Glomerular visceral epithelial cell (primary cell): ENCODE data around the gene KCNMA1.
"Not testable (repeated sequence)": the region's sequence is repeated elsewhere in the genome, so short reads cannot be mapped to it uniquely, and the experiment has no call there.

Source experiments
- DNase-seq: peaks from one replicate; pipeline ENCODE4 v3.0.0-alpha.2; 2016; ENCODE audit errors: extremely low spot score

KCNMA1 gene

DNA sequence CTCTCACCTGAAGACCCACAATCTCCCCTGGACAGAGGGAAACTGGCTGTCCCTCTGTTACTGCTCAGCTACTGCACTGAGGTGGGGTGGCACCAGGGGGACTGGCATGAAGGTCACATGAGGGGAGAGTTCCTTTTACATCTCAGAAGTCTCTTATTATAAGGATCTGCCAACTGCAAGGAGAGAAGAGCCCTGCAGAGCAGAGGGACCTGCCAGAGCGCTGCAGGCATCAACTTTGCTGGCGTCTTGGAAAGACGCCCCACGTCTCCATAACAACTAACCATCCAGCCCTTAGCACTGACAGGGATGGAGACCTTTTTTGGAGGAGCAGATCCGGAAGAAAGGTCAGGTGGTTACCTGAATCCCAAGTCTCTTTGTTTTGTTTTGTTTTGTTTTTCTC, 218.6 kb downstream of the KCNMA1 start:
- DNase-seq, result no peak

DNA sequence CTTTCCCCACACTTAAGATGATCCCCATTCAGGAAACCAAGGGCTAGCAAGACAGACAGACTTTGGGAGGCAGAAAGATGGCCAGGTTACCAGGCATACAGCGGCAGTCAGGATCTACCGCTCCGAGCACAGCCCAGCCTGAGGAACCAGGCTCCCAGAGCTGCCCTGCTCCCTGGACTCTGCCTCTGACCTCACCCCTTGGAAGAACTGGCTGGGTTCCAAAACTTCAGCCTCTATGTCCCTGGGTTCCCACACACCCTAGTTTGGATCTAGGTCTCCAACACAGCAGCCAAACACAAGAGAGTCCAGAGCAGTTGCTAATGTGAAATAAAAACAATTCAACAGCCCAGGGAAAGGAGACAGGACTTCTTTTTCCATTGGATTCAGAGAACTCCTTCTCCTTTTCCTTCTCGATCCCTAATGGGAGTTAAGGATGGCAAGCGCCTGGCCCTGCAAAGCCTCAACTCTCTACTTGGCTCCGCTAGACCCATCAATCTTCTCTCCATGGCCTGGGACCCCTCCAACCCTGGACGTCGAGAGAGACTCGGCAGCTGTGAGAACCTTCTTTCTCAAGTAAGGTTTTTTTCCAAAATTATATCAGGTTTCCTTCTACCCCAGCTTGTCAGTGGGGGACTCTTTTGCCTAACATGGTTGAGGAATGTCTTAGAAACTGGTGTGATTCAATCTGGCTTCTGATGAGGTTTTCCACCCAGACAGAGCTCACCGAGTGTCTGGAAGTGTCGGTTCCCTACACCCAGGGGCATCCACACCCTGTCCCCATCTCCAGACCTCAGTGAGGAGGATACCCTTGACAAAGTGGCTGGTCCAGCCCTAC, 219.6 kb downstream of the KCNMA1 start:
- DNase-seq, result peak; percentile 50

DNA sequence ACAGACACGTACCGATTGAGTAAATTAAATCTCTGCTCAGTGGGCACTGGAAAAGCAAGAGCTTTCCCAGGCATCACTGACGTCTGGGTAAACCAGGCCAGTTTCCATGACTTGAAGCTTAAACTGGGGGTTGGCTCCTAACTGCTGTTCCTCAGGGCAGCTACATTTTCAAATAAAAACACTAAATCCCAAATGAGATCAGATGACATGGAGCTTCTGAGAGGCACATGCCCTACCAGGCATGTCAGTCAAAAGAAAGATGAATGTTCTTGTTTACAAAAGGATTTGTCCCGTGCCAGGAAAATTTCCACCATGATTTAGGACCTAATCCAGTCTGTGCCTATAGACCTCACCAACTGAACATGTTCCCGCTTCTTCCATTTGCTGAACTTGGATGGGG, 220.2 kb downstream of the KCNMA1 start:
- DNase-seq, result no peak

DNA sequence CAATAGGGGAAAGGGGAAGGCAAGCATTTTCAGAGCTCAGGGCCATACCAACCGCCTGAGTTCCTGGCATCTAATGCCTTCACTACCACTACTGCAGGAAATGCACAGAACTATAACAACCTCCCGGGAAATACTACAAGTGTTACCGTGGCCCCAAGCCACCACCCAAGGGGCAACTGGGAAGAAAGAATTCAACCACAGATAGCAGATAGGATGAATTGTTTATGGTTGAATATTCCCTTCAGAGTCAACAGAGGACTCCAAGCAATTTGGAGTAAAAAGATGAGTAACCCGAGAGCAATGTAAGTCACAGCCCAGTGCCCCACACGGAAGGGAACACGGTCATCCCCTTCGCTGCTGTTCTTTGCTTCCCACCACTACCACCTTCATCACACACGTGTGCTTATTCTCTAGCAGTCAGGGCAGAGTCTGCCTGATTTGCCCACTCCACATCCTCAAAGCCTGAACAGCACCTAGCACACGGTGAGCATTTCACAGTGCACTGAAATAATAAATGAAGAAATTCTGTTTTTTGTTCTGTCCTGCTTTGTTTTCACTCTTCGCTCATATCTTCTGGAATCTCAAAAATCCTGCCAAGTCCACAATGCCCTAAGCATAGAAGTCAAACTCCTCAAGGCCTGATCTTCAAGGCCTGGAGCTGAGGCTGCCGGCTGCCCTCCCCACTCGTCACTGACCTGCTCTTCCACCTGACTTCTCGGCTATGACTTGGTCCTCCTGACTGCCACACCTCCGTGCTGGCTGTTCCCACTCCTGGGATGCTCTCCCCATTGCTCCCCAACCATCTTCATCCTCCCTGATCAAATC, 221.1 kb downstream of the KCNMA1 start:
- peak; percentile 97 for DNase-seq

GRCh38 chr10:77415313-77415960, 222.2 kb downstream of the KCNMA1 start:
- DNase-seq, result peak; percentile 28

DNA sequence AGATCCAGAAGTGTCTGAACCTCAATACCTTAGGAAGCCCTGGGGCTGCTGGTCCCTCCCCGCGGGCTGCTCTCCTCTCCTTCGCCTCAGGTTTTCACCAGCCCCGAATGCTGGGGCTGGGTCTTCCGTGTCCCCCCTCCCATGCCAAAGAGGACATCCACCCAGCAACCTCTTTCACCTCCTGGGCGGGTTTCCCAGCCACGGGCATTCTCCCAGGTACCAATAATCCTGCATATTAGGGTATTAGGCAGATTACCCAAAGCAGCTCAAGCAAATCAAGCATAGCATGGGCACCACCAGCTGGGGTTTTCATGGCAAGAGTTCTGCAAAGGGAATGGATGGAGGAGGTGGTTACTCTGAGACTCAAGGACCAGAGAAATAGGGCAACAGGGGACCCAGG, 224.4 kb downstream of the KCNMA1 start:
- no peak for DNase-seq

DNA sequence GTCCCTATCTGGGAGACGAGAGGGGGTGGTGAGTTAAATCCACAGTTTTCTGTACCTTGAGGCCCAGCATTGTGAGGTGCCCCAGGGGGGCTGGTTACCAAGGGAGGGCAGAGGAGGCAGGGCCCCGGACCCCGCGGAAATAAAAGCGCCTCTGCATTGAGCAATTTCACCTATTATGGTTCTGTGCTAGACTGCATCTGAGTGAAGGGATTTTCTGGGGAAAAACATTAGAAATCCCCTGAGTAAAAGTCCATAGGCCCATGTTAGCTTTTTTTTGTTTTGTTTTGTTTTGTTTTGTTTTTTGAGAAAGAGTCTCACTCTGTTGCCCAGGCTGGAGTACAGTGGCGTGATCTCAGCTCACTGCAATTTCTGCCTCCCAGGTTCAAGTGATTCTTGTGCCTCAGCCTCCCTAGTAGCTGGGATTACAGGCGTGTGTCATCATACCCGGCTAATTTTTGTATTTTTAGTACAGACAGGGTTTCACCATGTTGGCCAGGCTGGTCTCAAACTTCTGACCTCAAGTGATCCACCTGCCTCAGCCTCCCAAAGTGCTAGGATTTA, 225.0 kb downstream of the KCNMA1 start:
- DNase-seq, result not testable (repeated sequence)

- DNase-seq, result no peak
Observed at GRCh38 chr10:77411805-77412204, 225.8 kb downstream of the KCNMA1 start.

GRCh38 chr10:77410523-77410922, 227.1 kb downstream of the KCNMA1 start:
- DNase-seq, result no peak

DNA sequence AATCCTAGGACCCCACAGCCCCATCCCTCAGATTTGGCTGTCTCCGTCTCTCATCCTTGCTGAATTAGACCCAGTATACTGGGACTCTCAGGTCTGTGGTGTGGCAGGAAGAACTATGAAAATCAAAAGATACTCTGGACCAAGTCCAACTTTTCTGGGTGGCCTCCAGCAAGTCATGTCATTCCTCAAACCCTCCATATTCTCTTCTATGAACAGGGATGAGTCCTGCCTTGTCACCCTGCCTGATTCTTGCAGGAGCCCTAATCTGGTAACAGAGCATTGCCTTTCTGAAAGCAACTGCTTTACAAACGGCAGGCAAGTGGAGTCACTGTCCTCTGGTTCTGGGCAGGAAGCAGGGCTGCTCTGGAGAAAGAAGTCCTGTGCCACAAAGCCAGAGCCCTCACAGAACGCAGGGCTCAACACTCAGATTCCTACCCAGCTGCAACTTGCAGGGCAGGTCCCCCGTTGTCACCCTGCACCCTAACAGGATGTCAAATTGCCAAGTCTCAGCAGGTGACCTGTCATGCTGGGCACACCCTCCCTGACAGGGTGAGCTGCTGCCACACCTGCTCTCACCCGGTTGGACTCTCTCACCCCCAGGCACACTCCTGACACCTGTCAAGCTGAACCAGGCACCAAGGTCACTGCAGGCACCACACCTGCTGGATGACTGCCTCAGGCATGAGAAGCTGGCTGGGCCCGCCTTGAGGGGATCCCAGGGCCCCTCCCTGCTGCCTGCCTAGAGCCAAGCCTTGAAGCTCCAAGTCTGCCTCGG, 227.7 kb downstream of the KCNMA1 start:
- no peak for DNase-seq

- DNase-seq, result no peak
Observed at GRCh38 chr10:77408259-77408658, 229.3 kb downstream of the KCNMA1 start.

GRCh38 chr10:77406764-77407430, 230.7 kb downstream of the KCNMA1 start:
- peak; percentile 37 for DNase-seq

- DNase-seq, result peak; percentile 86
Observed at GRCh38 chr10:77405771-77406241, 231.8 kb downstream of the KCNMA1 start.

GRCh38 chr10:77404810-77405209, 232.8 kb downstream of the KCNMA1 start:
- no peak for DNase-seq

DNA sequence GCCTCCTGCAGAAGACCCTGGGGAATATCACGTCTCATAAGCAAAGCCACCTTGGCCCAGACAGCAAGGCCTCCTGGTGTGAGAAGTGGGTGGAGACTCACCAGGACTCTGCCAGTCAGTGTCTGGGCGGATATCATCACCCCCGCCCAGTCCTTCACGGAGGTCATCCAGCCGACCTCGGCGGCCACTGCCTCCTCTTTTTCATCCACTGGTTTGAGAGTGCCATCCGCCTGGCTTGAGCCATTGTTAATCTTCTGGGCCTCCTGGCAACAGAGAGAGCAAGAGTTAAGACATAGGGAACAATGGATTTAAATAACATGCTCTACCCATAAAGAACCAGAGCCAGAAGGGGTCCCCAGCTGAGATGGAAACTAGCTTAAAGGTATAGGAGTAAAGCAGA, 233.8 kb downstream of the KCNMA1 start:
- DNase-seq, result no peak

DNA sequence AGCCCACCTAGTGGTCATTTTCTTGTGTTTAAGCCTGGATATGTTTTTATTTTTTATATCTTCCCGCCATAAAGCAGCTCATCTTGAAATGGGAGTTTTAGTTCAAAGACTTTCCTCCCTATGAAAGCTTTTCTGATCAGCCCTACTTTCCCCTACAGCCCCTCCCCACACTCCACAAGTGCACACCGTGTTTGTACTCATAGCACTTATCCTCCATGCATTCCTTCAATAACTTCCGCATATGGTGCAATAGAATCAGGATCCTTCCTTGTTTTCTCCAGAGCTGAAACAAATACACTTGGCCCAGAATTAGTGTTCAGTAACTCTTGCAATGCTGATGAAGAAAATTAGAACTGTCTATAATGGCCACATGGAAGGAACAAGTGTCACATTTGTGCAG, 235.9 kb downstream of the KCNMA1 start:
- no peak for DNase-seq

GRCh38 chr10:77400033-77400432, 237.6 kb downstream of the KCNMA1 start:
- DNase-seq, result no peak

GRCh38 chr10:77398986-77399755, 238.4 kb downstream of the KCNMA1 start:
- DNase-seq, result no peak

- no peak for DNase-seq
Observed at GRCh38 chr10:77398558-77398957, 239.1 kb downstream of the KCNMA1 start.

- DNase-seq, result no peak
Observed at GRCh38 chr10:77397103-77397502, 240.5 kb downstream of the KCNMA1 start.
